ENCODE results near the gene PLA1A.

- TF ChIP-seq, protein P1, sequence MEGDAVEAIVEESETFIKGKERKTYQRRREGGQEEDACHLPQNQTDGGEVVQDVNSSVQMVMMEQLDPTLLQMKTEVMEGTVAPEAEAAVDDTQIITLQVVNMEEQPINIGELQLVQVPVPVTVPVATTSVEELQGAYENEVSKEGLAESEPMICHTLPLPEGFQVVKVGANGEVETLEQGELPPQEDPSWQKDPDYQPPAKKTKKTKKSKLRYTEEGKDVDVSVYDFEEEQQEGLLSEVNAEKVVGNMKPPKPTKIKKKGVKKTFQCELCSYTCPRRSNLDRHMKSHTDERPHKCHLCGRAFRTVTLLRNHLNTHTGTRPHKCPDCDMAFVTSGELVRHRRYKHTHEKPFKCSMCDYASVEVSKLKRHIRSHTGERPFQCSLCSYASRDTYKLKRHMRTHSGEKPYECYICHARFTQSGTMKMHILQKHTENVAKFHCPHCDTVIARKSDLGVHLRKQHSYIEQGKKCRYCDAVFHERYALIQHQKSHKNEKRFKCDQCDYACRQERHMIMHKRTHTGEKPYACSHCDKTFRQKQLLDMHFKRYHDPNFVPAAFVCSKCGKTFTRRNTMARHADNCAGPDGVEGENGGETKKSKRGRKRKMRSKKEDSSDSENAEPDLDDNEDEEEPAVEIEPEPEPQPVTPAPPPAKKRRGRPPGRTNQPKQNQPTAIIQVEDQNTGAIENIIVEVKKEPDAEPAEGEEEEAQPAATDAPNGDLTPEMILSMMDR (IDR thresholded peaks at IDR 0.05 in 4 of 5, conservative IDR thresholded peaks at IDR 0.05 in 1 of 5), result no peak
- TF ChIP-seq POLR2A (IDR thresholded peaks at IDR 0.05), result no peak
These were observed 11.6 kb downstream of the PLA1A start for GRCh38 chr3:119609301-119609700.

Data from gastrocnemius medialis (tissue), 4 donors.